Measurements from ENCODE around the gene PTPRE.

- TF ChIP-seq EZH2phosphoT487 (IDR thresholded peaks at IDR 0.05) = no peak
- TF ChIP-seq, protein P1, sequence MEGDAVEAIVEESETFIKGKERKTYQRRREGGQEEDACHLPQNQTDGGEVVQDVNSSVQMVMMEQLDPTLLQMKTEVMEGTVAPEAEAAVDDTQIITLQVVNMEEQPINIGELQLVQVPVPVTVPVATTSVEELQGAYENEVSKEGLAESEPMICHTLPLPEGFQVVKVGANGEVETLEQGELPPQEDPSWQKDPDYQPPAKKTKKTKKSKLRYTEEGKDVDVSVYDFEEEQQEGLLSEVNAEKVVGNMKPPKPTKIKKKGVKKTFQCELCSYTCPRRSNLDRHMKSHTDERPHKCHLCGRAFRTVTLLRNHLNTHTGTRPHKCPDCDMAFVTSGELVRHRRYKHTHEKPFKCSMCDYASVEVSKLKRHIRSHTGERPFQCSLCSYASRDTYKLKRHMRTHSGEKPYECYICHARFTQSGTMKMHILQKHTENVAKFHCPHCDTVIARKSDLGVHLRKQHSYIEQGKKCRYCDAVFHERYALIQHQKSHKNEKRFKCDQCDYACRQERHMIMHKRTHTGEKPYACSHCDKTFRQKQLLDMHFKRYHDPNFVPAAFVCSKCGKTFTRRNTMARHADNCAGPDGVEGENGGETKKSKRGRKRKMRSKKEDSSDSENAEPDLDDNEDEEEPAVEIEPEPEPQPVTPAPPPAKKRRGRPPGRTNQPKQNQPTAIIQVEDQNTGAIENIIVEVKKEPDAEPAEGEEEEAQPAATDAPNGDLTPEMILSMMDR (IDR thresholded peaks at IDR 0.05) = no peak
- TF ChIP-seq EZH2 (IDR thresholded peaks at IDR 0.05) = no peak
Measured at GRCh38 chr10:127921753-127922145, 14.8 kb downstream of the PTPRE start.

Measured in neural progenitor cell (in vitro differentiated cells).